Measurements from ENCODE around the gene KSR2. TPM values are rescaled to one million over a fixed set of nuclear protein-coding genes. Genes with fewer than 3 reads are reported as not detected.

KSR2 gene
- total and polyA plus RNA-seq, 2 of the 13 experiments (the other 11 are each of a cell fraction or from before 2014, with no cell fraction given): 0.02 TPM; not detected in 1

GRCh38 chr12:117522559-117522958 is 446.2 kb downstream of the KSR2 start (continued):
- TF ChIP-seq ZNF343 (CRISPR knock-in tag; IDR thresholded peaks at IDR 0.05) (no peak), DZIP1 (CRISPR knock-in tag; IDR thresholded peaks at IDR 0.05) (no peak), GFI1 (CRISPR knock-in tag; IDR thresholded peaks at IDR 0.05; ENCODE audit: borderline replicate concordance) (no peak), TBX3 (IDR thresholded peaks at IDR 0.05; ENCODE audit: borderline replicate concordance) (no peak), ARNTL (CRISPR knock-in tag; IDR thresholded peaks at IDR 0.05) (no peak), HDAC2 (CRISPR knock-in tag; IDR thresholded peaks at IDR 0.05) (no peak), ZNF878 (CRISPR knock-in tag; IDR thresholded peaks at IDR 0.05) (no peak)

- TF ChIP-seq ZNF746 (CRISPR knock-in tag; IDR thresholded peaks at IDR 0.05) (no peak), SIX1 (CRISPR knock-in tag; IDR thresholded peaks at IDR 0.05; ENCODE audit: borderline replicate concordance) (no peak)
- CTCF ChIA-PET (ENCODE audit: low intra/inter-chr PET ratio, low total read pairs): no interaction called here
These were observed 446.9 kb downstream of the KSR2 start for GRCh38 chr12:117521867-117522266.

More at GRCh38 chr12:117521867-117522266, 446.9 kb downstream of the KSR2 start:
- peaks cover 0 to 9% of the 10 kb centered on the region in 2 experiments; a peak in 1 of 5 replicates for H3K27me3 ChIP-seq (ENCODE audit: control insufficient read depth in 1 of 2, insufficient read depth in 2 of 2, low read length in 2 of 2)
- DNase-seq (ENCODE audit: low spot score): no peak
- in situ Hi-C loops (cut with HindIII; ENCODE audit: extremely low pct_ligation_motif_present, low pct_unique_long_range_greater_than_20kb) (no loop called here), intact Hi-C loops (cut with micrococcal nuclease; ENCODE audit: unreplicated experiment) (no loop called here)
- no peak for ATAC-seq
- no peaks in the 10 kb centered on the region for H3K79me2 ChIP-seq (ENCODE audit: insufficient read depth, low read length)
- H3K4me2 ChIP-seq (ENCODE audit: low read depth, low read length): no peak overlapping the region
- no peaks in the 10 kb centered on the region for H3K9me3 ChIP-seq (ENCODE audit: low read length)
- H3K4me3 ChIP-seq (replicated peaks in 1 of 3; ENCODE audit: insufficient read depth in 1 of 3, low read depth in 2 of 3, low read length in 3 of 3): no peak overlapping the region
- 36% methylated on average over 5 of the region's 5 CpGs for WGBS (ENCODE audit: low lambda C conversion rate)
- H3K9ac ChIP-seq (ENCODE audit: insufficient read depth, low read depth, low read length): no peak overlapping the region
- H3K36me3 ChIP-seq (replicated peaks in 1 of 2; ENCODE audit: control insufficient read depth in 1 of 2, insufficient read depth in 2 of 2, low read length in 2 of 2): no peaks in the 10 kb centered on the region
- H4K20me1 ChIP-seq (ENCODE audit: insufficient read depth, low read length): no peaks in the 10 kb centered on the region
- no TSS peak for BruUV-seq (replicated peaks)
- POLR2A ChIA-PET: no interaction called here
- peaks cover 17% of the 10 kb centered on the region for H3K4me1 ChIP-seq (ENCODE audit: insufficient read depth, low read length)
- H3K27ac ChIP-seq (ENCODE audit: extremely low read length, insufficient read depth, low read length): no peak overlapping the region
- no peak overlapping the region for H2AFZ ChIP-seq (ENCODE audit: low read length)
- FAIRE-seq: no peak

Measured in HepG2 (cell line).